GM12872 (cell line): ENCODE results near the gene BRSK2.

ENCODE experiments used
- TF ChIP-seq, protein P1 (sequence below): IDR thresholded peaks from 3 replicates; pipeline ENCODE4 v1.5.1; 2011; ENCODE audit warnings: low read depth, mild to moderate bottlenecking, low read length, moderate library complexity; ENCODE audit not compliant: insufficient read depth

The BRSK2 gene

DNA sequence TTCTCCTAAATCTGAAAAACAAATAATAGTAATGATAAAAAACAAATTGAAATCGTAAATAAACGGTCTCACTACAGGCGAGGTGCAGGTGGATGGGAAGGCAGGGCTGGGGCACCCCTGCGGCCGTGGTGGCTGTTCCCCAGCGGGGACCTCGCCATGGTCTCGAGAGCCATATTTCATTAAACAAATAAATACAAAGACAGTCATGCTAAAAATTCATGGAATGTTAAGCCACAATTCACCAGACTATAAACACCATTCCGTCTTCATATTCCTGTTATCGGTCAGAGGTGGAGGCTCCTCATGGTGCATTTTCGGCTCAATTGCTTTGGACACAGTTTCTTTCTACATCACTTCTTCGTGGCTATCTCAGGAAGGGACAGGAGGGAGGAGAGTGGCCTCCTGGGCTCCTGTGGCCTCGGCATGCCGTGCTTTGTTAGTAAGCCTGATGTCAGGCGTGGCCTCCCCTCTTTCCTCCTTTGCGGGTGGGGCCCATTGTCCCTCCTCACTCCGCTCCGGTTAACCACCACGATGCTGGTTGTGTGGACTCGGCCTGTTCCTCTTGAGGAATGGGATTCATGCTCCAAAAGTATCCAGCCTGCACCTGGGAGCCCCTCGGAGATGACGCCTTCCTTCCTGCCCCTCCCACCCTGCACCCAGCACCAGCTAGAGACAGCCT is 16.1 kb upstream of the BRSK2 start:
- TF ChIP-seq, protein P1, sequence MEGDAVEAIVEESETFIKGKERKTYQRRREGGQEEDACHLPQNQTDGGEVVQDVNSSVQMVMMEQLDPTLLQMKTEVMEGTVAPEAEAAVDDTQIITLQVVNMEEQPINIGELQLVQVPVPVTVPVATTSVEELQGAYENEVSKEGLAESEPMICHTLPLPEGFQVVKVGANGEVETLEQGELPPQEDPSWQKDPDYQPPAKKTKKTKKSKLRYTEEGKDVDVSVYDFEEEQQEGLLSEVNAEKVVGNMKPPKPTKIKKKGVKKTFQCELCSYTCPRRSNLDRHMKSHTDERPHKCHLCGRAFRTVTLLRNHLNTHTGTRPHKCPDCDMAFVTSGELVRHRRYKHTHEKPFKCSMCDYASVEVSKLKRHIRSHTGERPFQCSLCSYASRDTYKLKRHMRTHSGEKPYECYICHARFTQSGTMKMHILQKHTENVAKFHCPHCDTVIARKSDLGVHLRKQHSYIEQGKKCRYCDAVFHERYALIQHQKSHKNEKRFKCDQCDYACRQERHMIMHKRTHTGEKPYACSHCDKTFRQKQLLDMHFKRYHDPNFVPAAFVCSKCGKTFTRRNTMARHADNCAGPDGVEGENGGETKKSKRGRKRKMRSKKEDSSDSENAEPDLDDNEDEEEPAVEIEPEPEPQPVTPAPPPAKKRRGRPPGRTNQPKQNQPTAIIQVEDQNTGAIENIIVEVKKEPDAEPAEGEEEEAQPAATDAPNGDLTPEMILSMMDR, result no peak

DNA sequence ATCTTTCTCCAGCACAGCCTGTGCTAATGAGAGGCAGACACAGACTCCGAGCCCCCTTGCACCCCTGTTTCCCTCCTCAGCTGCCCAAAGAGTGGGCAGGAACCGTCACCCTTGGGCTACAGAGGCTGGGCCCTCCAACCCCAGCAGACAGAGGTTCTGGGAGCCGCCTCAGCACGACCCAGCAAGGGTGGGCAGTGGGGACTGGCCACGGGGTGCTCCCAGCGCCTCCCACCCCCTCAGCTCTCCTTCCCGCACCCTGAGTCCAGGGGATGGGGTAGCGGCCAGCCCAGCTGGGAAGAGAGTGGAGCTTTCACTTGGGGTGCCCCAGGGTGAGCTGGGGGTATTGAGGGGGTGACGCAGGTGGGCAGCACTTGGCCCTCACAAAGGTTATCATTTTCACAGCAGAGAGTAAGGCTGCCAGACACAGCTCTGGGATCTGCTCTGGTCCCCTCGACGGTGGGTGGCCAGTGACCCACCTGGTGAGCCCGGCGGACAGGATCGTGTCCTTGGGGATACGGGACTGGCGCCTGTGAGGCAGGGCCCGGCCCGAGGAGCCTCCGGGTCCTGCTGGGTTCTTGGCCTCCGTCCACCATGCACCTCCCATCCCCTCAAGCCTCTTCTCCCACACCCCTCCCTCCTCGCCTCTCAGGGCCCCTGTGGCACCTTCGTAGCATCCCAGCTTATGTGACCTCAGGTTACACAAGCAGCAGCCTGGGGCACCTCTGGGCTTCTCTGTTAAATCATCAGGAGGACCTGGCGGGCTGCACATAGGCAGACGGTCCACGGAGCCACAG is 14.4 kb upstream of the BRSK2 start:
- TF ChIP-seq, protein P1, result no peak

DNA sequence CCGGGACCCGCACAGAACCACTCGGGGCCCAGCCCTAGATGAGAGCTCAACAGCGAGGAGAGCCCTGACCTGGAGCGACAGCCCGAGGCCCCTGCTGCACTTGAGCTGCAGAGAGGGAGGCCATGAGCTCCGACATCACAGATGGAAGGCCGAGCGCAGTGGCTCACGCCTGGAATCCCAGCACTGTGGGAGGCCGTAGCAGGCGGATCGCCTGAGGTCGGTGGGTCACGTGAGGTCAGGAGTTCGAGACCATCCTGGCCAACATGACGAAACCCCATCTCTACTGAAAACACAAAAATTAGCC is 13.8 kb upstream of the BRSK2 start:
- TF ChIP-seq, protein P1, result no peak

DNA sequence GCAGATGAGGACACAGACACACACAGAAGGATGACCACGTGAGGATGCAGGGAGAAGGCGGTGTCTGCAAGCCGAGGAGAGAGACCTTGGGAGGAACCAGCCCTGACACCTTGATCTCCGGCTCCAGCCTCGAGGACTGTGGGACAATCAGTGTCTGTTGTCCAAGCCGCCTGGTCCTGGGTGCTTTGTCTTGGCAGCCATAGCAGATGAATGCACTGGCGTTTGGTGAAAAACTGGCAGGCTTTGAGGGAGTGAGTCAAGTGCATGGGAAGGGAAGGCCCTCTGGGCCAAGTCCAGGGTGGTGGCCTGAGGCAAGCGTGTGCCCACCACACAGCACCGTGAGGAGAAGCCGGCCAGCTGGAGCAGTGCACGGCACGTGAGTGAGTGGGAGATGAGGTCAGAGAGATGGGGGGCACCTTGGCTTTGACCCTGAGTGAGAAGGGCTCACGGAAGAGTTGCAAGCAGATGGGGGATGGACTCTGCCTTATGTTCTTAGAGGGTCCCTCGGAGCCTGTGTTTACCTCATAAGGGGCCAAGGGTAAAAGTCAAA is 12.4 kb upstream of the BRSK2 start:
- TF ChIP-seq, protein P1, result no peak

DNA sequence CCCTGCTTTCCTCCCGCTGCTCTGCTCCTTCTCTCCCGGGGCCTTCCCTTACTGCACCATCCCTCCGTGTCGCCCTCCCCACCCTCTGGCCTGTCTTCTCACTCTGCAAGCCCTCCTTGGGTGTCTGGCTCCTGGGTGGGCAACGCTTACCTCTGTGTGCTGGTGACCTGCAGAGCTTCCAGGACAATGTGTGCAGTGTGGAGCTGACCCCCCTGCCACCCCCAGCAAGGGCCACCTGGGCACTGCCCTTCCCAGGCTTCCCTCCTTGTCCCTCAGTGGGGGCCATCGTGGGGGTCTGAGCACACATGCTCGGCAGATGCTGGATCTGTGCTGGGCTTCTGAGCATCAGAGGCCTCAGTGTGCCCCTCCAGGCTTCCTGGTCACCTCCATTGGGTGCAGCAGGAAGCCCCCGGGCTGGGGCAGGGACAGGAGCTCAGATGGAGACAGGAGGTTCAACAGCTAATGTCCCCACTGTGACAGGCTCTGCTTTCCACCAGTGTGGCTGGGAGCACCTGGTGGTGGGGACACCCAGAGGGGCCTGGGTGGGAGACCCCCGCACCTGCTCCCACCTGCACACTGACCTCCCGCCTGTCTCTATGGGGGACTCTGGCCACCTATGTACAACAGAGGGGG is 7.8 kb upstream of the BRSK2 start:
- TF ChIP-seq, protein P1, result no peak

DNA sequence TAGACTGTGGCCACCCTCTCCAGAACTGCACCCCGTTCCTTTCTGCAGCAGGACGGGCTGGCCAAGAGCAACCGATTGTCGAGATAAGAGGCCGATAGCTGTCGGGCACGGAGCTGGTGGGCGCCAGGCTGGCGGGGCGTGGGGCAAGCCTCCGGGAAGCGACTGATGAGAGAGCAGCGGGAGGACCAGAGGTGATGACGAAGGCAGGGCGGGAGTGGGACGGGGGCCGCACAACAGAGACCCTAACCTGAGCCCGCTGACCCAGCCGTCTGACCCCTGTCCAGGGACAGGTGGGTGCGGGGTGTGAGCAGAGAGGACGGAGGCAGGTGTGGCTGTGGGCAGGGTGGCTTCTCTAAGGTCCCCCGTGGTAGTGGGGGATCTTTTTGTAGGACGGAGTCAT is 7.3 kb upstream of the BRSK2 start:
- TF ChIP-seq, protein P1, result no peak
